Measurements from ENCODE around the gene TGM3.

DNA sequence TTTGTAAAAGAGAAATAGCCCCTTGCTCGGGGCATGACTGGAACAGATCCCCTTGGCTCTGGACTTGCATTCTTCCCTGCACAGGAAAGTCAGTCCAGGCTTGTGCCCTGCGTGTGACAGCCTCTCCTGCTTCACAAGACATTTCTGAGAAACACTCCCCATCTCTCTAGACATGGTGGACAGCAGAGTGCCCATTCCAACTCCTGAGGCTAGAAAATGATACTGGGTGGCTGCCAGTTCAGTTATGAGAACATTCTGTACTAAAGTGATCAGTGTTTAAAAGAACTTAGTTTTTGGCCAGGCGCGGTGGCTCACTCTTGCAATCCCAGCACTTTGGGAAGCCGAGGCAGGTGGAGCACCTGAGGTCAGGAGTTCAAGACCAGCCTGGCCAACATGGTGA is 41.3 kb downstream of the TGM3 start:
- TF ChIP-seq, protein P1, sequence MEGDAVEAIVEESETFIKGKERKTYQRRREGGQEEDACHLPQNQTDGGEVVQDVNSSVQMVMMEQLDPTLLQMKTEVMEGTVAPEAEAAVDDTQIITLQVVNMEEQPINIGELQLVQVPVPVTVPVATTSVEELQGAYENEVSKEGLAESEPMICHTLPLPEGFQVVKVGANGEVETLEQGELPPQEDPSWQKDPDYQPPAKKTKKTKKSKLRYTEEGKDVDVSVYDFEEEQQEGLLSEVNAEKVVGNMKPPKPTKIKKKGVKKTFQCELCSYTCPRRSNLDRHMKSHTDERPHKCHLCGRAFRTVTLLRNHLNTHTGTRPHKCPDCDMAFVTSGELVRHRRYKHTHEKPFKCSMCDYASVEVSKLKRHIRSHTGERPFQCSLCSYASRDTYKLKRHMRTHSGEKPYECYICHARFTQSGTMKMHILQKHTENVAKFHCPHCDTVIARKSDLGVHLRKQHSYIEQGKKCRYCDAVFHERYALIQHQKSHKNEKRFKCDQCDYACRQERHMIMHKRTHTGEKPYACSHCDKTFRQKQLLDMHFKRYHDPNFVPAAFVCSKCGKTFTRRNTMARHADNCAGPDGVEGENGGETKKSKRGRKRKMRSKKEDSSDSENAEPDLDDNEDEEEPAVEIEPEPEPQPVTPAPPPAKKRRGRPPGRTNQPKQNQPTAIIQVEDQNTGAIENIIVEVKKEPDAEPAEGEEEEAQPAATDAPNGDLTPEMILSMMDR (IDR thresholded peaks at IDR 0.05), result no peak
- TF ChIP-seq POLR2A (IDR thresholded peaks at IDR 0.05), result no peak
